GM12878 (cell line): ENCODE results near the gene MESP2. TPM values are rescaled to one million over a fixed set of nuclear protein-coding genes. Genes with fewer than 3 reads are reported as not detected.

Source experiments
- CBX5 ChIP-seq: sonication (generic); IDR thresholded peaks from 2 replicates; pipeline ENCODE4 v1.6.1; 2016; ENCODE audit warnings: low read depth, moderate library complexity, mild to moderate bottlenecking, inconsistent platforms
- ESRRA ChIP-seq: IDR thresholded peaks from 2 replicates; pipeline ENCODE4 v1.6.1; 2012; ENCODE audit warnings: mild to moderate bottlenecking, low read length, improper control_type of control experiment
- IKZF2 ChIP-seq, 2 experiments: fragments of 450-650 bp; IDR thresholded peaks; 2 replicates each; pipeline ENCODE4 v1.6.1; 2017; ENCODE audit warnings: mild to moderate bottlenecking in 2 of 2, moderate library complexity in 2 of 2
- MTA3 ChIP-seq: IDR thresholded peaks from 2 replicates; pipeline ENCODE4 v1.6.1; 2012; ENCODE audit warnings: low read length, inconsistent platforms, borderline replicate concordance
- PML ChIP-seq: IDR thresholded peaks from 2 replicates; pipeline ENCODE4 v1.6.1; 2012; ENCODE audit warnings: low read length, inconsistent platforms
- RAD21 ChIP-seq: IDR thresholded peaks from 2 replicates; pipeline ENCODE4 v1.6.1; 2011; ENCODE audit warnings: mild to moderate bottlenecking, low read depth, low read length, moderate library complexity; ENCODE audit not compliant: insufficient read depth
- RUNX3 ChIP-seq: IDR thresholded peaks from 2 replicates; pipeline ENCODE4 v1.6.1; 2012; ENCODE audit warnings: low read length, inconsistent platforms
- SIX5 ChIP-seq: IDR thresholded peaks from 2 replicates; pipeline ENCODE4 v1.6.1; 2011; ENCODE audit warnings: mild to moderate bottlenecking, low read depth, low read length, moderate library complexity; ENCODE audit not compliant: severe bottlenecking
- SMC3 ChIP-seq: IDR thresholded peaks from 2 replicates; pipeline ENCODE4 v1.6.1; 2011; ENCODE audit warnings: low read length, improper control_type of control experiment, borderline replicate concordance
- SREBF2 ChIP-seq: IDR thresholded peaks from 2 replicates; pipeline ENCODE4 v1.6.1; 2012; ENCODE audit warnings: mild to moderate bottlenecking, low read length
- SRF ChIP-seq, 2 experiments: IDR thresholded peaks; 2 replicates each; pipeline ENCODE4 v1.6.1; 2011; ENCODE audit warnings: low read depth in 2 of 2, low read length in 2 of 2, mild to moderate bottlenecking in 1 of 2, moderate library complexity in 1 of 2
- STAT3 ChIP-seq: IDR thresholded peaks from 2 replicates; pipeline ENCODE4 v1.6.1; 2011; ENCODE audit warnings: low read depth, low read length, improper control_type of control experiment
- TARDBP ChIP-seq: IDR thresholded peaks from 2 replicates; pipeline ENCODE4 v1.6.1; 2016; ENCODE audit warnings: borderline replicate concordance
- TCF12 ChIP-seq: IDR thresholded peaks from 2 replicates; pipeline ENCODE4 v1.6.1; 2011; ENCODE audit warnings: low read depth, mild to moderate bottlenecking, low read length
- TCF3 ChIP-seq: IDR thresholded peaks from 2 replicates; pipeline ENCODE4 v1.6.1; 2012; ENCODE audit warnings: low read depth, mild to moderate bottlenecking, low read length, borderline replicate concordance; ENCODE audit not compliant: insufficient read depth
- YY1 ChIP-seq: IDR thresholded peaks from 2 replicates; pipeline ENCODE4 v1.6.1; 2011; ENCODE audit warnings: low read depth, mild to moderate bottlenecking, low read length
- ZNF217 ChIP-seq: fragments of 450-650 bp; IDR thresholded peaks from 2 replicates; pipeline ENCODE4 v1.6.1; 2017; ENCODE audit warnings: antibody characterized with exemption, mild to moderate bottlenecking
- polyA plus RNA-seq, 11 experiments: library from polyadenylated mRNA; depleted of rRNA in 4 of 11; unstranded in 6 of 11; stranded (reverse) in 5 of 11; fragments of >200 nt; fragmentation: Nextera tagmentation in 4 of 11; fragmentation: Illumina TruSeq in 1 of 11; extraction: Ambion mirVana in 4 of 11; extraction: Trizol in 1 of 11; gene quantifications; 1 replicate in 1 of 11; 2 replicates in 10 of 11; pipeline versions ENCODE4 v1.2.1 to v1.2.3, GENCODE V29; 2011 to 2016; ENCODE audit warnings: inconsistent platforms in 2 of 11, missing spikeins in 2 of 11, low read depth in 1 of 11
- total RNA-seq, 4 experiments: library from RNA; depleted of rRNA in 3 of 4; stranded (reverse); fragments of >200 nt in 3 of 4; fragmentation: Illumina TruSeq in 1 of 4; extraction: Trizol in 1 of 4; gene quantifications; 2 replicates each; pipeline versions ENCODE4 v1.2.1 to v1.2.3, GENCODE V29; 2013 to 2021
- TF ChIP-seq, protein P1 (sequence below): fragments of 150-350 bp; IDR thresholded peaks from 2 replicates; pipeline ENCODE4 v1.6.1; 2016; ENCODE audit warnings: low read depth, low read length
- TF ChIP-seq, protein P2 (sequence below): IDR thresholded peaks from 2 replicates; pipeline ENCODE4 v1.6.1; 2012; ENCODE audit warnings: low read depth, low read length, improper control_type of control experiment
- TF ChIP-seq, protein P3 (sequence below): fragments of 450-650 bp; IDR thresholded peaks from 2 replicates; pipeline ENCODE4 v1.6.1; 2016; ENCODE audit warnings: mild to moderate bottlenecking
- TF ChIP-seq, protein P4 (sequence below): IDR thresholded peaks from 2 replicates; pipeline ENCODE4 v1.6.1; 2012; ENCODE audit warnings: low read depth, low read length, improper control_type of control experiment
- TF ChIP-seq, protein P5 (sequence below), 3 experiments: IDR thresholded peaks in 2 of 3; conservative IDR thresholded peaks in 1 of 3; 2 replicates each; pipeline ENCODE4 v1.5.1; 2011; ENCODE audit warnings: low read depth in 3 of 3, low read length in 3 of 3, mild to moderate bottlenecking in 3 of 3, control low read depth in 2 of 3, moderate library complexity in 2 of 3, inconsistent platforms in 1 of 3, mixed read lengths in 1 of 3; ENCODE audit not compliant: control insufficient read depth in 2 of 3, insufficient read depth in 1 of 3; ENCODE audit errors: extremely low read depth in 1 of 3

Gene MESP2
- total and polyA plus RNA-seq, 10 of the 15 experiments (the other 5 are each of a cell fraction or from before 2014, with no cell fraction given) = 0.04 TPM; not detected in 9

DNA sequence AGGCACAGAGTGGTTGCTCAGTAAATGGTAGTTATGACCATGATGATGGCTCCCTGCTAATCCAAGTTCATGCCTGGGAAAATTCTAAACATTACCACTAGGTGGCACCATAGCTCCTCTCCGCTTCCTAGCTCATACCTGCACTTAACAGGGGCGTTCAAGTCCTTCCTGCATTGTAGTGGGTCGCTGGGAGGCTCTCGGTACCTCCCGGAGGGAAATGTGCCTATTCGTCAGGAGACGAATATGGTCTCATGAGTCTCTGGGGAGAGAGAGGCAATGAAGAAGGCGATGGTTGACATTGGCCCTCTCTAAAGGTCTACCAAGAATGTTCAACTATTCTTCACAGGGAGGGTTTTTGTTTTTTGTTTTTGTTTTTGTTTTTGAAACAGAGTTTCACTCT, 36.0 kb upstream of the MESP2 start (continued):
- TF ChIP-seq SIX5 (no peak), SMC3 (peak; percentile 68), MTA3 (no peak), SRF (IDR thresholded peaks at IDR 0.05; ENCODE audit: low read depth in 2 of 2, low read length in 2 of 2) (no peak), STAT3 (no peak), CBX5 (no peak), PML (no peak), RAD21 (peak; percentile 82), SREBF2 (no peak), RUNX3 (no peak), TARDBP (no peak), ESRRA (no peak), TCF3 (no peak), TCF12 (no peak), YY1 (peak; percentile 71), IKZF2 (IDR thresholded peaks at IDR 0.05) (no peak), ZNF217 (no peak)
- TF ChIP-seq, protein P1, sequence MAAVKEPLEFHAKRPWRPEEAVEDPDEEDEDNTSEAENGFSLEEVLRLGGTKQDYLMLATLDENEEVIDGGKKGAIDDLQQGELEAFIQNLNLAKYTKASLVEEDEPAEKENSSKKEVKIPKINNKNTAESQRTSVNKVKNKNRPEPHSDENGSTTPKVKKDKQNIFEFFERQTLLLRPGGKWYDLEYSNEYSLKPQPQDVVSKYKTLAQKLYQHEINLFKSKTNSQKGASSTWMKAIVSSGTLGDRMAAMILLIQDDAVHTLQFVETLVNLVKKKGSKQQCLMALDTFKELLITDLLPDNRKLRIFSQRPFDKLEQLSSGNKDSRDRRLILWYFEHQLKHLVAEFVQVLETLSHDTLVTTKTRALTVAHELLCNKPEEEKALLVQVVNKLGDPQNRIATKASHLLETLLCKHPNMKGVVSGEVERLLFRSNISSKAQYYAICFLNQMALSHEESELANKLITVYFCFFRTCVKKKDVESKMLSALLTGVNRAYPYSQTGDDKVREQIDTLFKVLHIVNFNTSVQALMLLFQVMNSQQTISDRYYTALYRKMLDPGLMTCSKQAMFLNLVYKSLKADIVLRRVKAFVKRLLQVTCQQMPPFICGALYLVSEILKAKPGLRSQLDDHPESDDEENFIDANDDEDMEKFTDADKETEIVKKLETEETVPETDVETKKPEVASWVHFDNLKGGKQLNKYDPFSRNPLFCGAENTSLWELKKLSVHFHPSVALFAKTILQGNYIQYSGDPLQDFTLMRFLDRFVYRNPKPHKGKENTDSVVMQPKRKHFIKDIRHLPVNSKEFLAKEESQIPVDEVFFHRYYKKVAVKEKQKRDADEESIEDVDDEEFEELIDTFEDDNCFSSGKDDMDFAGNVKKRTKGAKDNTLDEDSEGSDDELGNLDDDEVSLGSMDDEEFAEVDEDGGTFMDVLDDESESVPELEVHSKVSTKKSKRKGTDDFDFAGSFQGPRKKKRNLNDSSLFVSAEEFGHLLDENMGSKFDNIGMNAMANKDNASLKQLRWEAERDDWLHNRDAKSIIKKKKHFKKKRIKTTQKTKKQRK = no peak
- TF ChIP-seq, protein P2, sequence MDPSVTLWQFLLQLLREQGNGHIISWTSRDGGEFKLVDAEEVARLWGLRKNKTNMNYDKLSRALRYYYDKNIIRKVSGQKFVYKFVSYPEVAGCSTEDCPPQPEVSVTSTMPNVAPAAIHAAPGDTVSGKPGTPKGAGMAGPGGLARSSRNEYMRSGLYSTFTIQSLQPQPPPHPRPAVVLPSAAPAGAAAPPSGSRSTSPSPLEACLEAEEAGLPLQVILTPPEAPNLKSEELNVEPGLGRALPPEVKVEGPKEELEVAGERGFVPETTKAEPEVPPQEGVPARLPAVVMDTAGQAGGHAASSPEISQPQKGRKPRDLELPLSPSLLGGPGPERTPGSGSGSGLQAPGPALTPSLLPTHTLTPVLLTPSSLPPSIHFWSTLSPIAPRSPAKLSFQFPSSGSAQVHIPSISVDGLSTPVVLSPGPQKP = no peak
- TF ChIP-seq, protein P3, sequence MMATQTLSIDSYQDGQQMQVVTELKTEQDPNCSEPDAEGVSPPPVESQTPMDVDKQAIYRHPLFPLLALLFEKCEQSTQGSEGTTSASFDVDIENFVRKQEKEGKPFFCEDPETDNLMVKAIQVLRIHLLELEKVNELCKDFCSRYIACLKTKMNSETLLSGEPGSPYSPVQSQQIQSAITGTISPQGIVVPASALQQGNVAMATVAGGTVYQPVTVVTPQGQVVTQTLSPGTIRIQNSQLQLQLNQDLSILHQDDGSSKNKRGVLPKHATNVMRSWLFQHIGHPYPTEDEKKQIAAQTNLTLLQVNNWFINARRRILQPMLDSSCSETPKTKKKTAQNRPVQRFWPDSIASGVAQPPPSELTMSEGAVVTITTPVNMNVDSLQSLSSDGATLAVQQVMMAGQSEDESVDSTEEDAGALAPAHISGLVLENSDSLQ = no peak
- TF ChIP-seq, protein P4, sequence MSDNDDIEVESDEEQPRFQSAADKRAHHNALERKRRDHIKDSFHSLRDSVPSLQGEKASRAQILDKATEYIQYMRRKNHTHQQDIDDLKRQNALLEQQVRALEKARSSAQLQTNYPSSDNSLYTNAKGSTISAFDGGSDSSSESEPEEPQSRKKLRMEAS = no peak
- TF ChIP-seq, protein P5, sequence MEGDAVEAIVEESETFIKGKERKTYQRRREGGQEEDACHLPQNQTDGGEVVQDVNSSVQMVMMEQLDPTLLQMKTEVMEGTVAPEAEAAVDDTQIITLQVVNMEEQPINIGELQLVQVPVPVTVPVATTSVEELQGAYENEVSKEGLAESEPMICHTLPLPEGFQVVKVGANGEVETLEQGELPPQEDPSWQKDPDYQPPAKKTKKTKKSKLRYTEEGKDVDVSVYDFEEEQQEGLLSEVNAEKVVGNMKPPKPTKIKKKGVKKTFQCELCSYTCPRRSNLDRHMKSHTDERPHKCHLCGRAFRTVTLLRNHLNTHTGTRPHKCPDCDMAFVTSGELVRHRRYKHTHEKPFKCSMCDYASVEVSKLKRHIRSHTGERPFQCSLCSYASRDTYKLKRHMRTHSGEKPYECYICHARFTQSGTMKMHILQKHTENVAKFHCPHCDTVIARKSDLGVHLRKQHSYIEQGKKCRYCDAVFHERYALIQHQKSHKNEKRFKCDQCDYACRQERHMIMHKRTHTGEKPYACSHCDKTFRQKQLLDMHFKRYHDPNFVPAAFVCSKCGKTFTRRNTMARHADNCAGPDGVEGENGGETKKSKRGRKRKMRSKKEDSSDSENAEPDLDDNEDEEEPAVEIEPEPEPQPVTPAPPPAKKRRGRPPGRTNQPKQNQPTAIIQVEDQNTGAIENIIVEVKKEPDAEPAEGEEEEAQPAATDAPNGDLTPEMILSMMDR (IDR thresholded peaks at IDR 0.05 in 2 of 3, conservative IDR thresholded peaks at IDR 0.05 in 1 of 3; ENCODE audit: control insufficient read depth in 2 of 3, extremely low read depth in 1 of 3, insufficient read depth in 1 of 3, low read depth in 3 of 3, low read length in 3 of 3) = peak; percentile 86 to 91 (median 91); a peak in 5 of 6 replicates
- TF ChIP-seq, all 136 proteins: peak for 4
